ENCODE results near the gene TBCD.

TBCD gene

DNA sequence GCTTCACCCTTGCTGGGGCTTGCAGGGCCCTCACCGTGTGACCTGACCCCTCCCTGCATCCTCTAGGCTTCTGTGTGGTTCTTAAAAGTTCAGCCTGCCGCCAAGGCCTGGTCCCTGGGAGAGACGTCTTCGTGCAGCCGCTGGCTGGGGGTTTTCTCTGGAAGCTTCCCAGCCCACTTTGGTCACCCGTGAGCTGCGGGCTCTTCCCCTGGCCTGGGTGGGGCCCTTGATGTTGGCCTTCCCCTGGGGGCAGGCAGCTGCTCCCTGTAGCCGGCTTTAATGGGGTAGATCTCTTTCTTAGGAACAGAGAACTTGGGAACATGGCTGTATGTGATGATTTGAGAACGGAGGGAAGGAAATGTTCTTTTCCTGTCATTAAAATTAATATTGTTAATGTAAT is 55.2 kb downstream of the TBCD start (continued):
- TF ChIP-seq, protein P1, sequence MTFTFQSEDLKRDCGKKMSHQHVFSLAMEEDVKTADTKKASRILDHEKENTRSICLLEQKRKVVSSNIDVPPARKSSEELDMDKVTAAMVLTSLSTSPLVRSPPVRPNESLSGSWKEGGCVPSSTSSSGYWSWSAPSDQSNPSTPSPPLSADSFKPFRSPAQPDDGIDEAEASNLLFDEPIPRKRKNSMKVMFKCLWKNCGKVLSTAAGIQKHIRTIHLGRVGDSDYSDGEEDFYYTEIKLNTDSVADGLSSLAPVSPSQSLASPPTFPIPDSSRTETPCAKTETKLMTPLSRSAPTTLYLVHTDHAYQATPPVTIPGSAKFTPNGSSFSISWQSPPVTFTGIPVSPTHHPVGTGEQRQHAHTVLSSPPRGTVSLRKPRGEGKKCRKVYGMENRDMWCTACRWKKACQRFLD (tag by site-specific recombination; IDR thresholded peaks at IDR 0.05), result no peak
- TF ChIP-seq ZBTB20 (tag by site-specific recombination; IDR thresholded peaks at IDR 0.05) (no peak), ZNF837 (tag by site-specific recombination; IDR thresholded peaks at IDR 0.05) (no peak), ZNF169 (tag by site-specific recombination; IDR thresholded peaks at IDR 0.05) (no peak), ZNF600 (tag by site-specific recombination; IDR thresholded peaks at IDR 0.05) (no peak), ZBTB7A (tag by site-specific recombination; IDR thresholded peaks at IDR 0.05; ENCODE audit: low read depth) (no peak), ZNF785 (tag by site-specific recombination; IDR thresholded peaks at IDR 0.05) (no peak), ZNF211 (tag by site-specific recombination; IDR thresholded peaks at IDR 0.05; ENCODE audit: low read depth) (no peak), ZNF266 (tag by site-specific recombination; IDR thresholded peaks at IDR 0.05; ENCODE audit: low read depth) (no peak), RBAK (tag by site-specific recombination; IDR thresholded peaks at IDR 0.05) (no peak), ZBTB48 (tag by site-specific recombination; IDR thresholded peaks at IDR 0.05) (no peak), ZNF610 (tag by site-specific recombination; IDR thresholded peaks at IDR 0.05; ENCODE audit: borderline replicate concordance) (no peak), KLF1 (tag by site-specific recombination; IDR thresholded peaks at IDR 0.05) (no peak), ZFP37 (tag by site-specific recombination; IDR thresholded peaks at IDR 0.05) (no peak)

DNA sequence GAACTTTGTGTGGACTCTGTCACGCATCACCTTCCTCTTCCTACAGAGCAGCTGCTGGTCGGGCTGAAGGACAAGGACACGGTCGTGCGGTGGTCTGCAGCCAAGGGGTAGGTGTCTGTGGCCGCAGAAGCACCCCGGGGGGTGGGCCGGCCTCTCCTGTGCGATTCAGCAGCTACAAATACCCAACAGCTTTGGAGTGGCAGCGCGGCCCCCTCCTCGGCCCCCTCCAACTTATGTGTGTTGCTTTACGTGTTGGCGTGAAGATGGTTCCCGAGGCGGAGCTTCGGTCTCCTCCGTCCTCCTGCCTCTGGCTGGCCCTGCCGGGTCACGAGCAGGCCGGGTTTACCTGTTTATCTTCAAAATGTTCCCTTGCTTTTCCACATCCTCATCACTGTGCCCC is 55.7 kb downstream of the TBCD start:
- H3K4me3 ChIP-seq (ENCODE audit: low read depth, low read length), result no peak overlapping the region
- H3K36me3 ChIP-seq (ENCODE audit: control insufficient read depth in 2 of 2, insufficient read depth in 1 of 2, low read length in 2 of 2), result peaks cover 5 to 55% of the 10 kb centered on the region in 2 experiments; a peak in 2 of 3 replicates
- ChIA-PET POLR2A (no interaction called here), CTCF (no interaction called here)
- no peaks in the 10 kb centered on the region for H3K9me3 ChIP-seq (ENCODE audit: control insufficient read depth, insufficient read depth, low read depth, low read length)
- no peak for TF ChIP-seq BCL11A (tag by site-specific recombination; IDR thresholded peaks at IDR 0.05; ENCODE audit: low read depth)
- no peak for TF ChIP-seq ZFP41 (tag by site-specific recombination; IDR thresholded peaks at IDR 0.05; ENCODE audit: borderline replicate concordance)
- no peak for TF ChIP-seq ZNF2 (tag by site-specific recombination; IDR thresholded peaks at IDR 0.05)
- TF ChIP-seq ZNF623 (tag by site-specific recombination; IDR thresholded peaks at IDR 0.05), result no peak
- TF ChIP-seq ZNF501 (tag by site-specific recombination; IDR thresholded peaks at IDR 0.05), result no peak
- no peak for TF ChIP-seq ZNF174 (tag by site-specific recombination; IDR thresholded peaks at IDR 0.05)
- no peak for TF ChIP-seq ZNF529 (tag by site-specific recombination; IDR thresholded peaks at IDR 0.05; ENCODE audit: insufficient replicate concordance)
- TF ChIP-seq, protein P2, sequence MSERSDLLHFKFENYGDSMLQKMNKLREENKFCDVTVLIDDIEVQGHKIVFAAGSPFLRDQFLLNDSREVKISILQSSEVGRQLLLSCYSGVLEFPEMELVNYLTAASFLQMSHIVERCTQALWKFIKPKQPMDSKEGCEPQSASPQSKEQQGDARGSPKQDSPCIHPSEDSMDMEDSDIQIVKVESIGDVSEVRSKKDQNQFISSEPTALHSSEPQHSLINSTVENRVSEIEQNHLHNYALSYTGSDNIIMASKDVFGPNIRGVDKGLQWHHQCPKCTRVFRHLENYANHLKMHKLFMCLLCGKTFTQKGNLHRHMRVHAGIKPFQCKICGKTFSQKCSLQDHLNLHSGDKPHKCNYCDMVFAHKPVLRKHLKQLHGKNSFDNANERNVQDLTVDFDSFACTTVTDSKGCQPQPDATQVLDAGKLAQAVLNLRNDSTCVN (tag by site-specific recombination; optimal IDR thresholded peaks at IDR 0.05), result no peak
- no peak for TF ChIP-seq KLF1 (tag by site-specific recombination; IDR thresholded peaks at IDR 0.05)
- no peak for TF ChIP-seq SCRT1 (tag by site-specific recombination; IDR thresholded peaks at IDR 0.05; ENCODE audit: borderline replicate concordance)
- no peak for TF ChIP-seq ZNF76 (tag by site-specific recombination; IDR thresholded peaks at IDR 0.05; ENCODE audit: borderline replicate concordance, low read depth)
- H3K4me1 ChIP-seq (ENCODE audit: control insufficient read depth, insufficient read depth, low read length), result no peaks in the 10 kb centered on the region
- no peak overlapping the region for H3K27ac ChIP-seq (ENCODE audit: extremely low read depth, low read depth, low read length)

DNA sequence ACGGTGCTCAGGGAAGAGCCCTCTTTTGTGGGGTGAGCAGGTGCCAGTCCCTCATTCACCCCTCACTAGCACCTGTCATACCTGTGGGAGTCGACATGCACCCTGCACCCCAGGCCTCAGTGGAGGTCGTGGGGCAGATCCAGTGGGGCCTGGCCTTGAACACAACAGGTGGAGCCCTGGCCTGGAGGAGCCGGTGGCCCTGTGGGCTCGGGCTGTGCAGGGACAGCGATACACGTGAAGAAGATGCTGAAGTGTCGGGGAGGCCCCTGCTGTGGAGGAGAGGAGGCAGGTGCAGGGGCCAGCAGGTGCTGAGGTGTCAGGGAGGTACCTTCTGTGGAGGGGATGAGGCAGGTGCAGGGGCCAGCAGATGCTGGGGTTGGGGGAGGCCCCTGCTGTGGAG is 56.1 kb downstream of the TBCD start:
- Histone ChIP-seq H3K4me1 (ENCODE audit: control insufficient read depth, insufficient read depth, low read length) (no peaks in the 10 kb centered on the region), H3K9me3 (ENCODE audit: control insufficient read depth, insufficient read depth, low read depth, low read length) (no peaks in the 10 kb centered on the region), H3K4me3 (ENCODE audit: low read depth, low read length) (no peak overlapping the region), H3K36me3 (ENCODE audit: control insufficient read depth in 2 of 2, insufficient read depth in 1 of 2, low read length in 2 of 2) (peaks cover 7 to 56% of the 10 kb centered on the region in 2 experiments; a peak in 2 of 3 replicates), H3K27ac (ENCODE audit: extremely low read depth, low read depth, low read length) (no peak overlapping the region)
- ChIA-PET CTCF (no interaction called here), POLR2A (no interaction called here)
- TF ChIP-seq, protein P3, sequence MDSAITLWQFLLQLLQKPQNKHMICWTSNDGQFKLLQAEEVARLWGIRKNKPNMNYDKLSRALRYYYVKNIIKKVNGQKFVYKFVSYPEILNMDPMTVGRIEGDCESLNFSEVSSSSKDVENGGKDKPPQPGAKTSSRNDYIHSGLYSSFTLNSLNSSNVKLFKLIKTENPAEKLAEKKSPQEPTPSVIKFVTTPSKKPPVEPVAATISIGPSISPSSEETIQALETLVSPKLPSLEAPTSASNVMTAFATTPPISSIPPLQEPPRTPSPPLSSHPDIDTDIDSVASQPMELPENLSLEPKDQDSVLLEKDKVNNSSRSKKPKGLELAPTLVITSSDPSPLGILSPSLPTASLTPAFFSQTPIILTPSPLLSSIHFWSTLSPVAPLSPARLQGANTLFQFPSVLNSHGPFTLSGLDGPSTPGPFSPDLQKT (IDR thresholded peaks at IDR 0.05; ENCODE audit: borderline replicate concordance, low read depth, low read length), result no peak
- TF ChIP-seq SCRT2 (tag by site-specific recombination; IDR thresholded peaks at IDR 0.05) (peak; percentile 54; the same call in 1 of the 2 replicates), ZNF24 (tag by site-specific recombination; IDR thresholded peaks at IDR 0.05) (no peak)
- TF ChIP-seq, protein P4, sequence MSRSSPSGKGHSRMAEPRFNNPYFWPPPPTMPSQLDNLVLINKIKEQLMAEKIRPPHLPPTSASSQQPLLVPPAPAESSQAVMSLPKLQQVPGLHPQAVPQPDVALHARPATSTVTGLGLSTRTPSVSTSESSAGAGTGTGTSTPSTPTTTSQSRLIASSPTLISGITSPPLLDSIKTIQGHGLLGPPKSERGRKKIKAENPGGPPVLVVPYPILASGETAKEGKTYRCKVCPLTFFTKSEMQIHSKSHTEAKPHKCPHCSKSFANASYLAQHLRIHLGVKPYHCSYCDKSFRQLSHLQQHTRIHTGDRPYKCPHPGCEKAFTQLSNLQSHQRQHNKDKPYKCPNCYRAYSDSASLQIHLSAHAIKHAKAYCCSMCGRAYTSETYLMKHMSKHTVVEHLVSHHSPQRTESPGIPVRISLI (tag by site-specific recombination; IDR thresholded peaks at IDR 0.05), result no peak

Data from HEK293 (cell line).